HL-60/S4 treated with phorbol 12-myristate 13-acetate at 8.2 ng/mL for 4 days and 3 days (cell line): ENCODE results near the gene MAN2A1.

Experiments used
- in situ Hi-C: fragments of 300-500 bp; cut with MboI; formaldehyde crosslinking; loops from 2 replicates; pipeline ENCODE4 v1.15.0; 2022; ENCODE audit warnings: low sequenced_read_pairs

Gene MAN2A1

DNA sequence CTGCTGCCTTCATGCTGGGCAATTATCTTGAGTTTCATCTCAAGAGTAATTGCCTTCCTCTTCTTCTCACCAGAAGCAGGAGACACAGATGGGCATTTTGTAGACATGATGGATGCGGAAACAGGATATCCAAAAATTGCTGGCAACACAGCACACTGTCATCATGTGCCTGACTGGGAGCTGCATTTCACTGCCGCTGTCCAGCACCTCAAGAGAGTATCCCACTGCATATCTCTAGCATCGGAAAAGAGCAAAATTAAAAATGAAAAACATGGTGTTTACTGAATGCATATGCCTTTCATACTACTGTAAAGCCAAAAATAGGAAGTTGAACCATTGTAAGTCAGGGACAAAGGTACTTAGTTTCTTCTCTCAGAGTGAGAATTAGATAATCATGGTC is 210.7 kb downstream of the MAN2A1 start:
- in situ Hi-C loops: no loop called here

- in situ Hi-C loops: no loop called here
These were observed 211.3 kb downstream of the MAN2A1 start for GRCh38 chr5:109900911-109901627.

- in situ Hi-C loops: no loop called here
These were observed 211.9 kb downstream of the MAN2A1 start for GRCh38 chr5:109901628-109901981.

GRCh38 chr5:109903061-109903460 is 213.3 kb downstream of the MAN2A1 start:
- in situ Hi-C loops: no loop called here

DNA sequence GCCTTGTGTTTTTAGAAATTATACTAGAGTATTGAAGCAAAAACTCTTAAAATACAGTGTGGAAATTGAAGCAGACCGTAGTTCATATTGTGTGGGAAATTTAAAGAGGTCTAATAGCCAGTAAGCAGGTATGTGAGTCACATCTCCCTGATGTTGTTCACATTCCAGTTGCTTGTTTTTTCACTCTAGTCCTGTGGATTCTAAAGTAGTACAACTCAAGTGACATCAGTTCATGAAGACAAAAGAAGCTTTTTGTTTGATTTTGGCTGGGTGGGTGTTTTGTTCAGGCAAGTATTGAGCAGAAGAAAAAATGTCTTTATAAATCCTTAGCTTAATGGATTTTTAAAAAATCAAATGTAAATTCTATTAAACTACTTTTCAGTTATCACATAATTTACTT is 216.2 kb downstream of the MAN2A1 start:
- in situ Hi-C loops: no loop called here

GRCh38 chr5:109907189-109907588 is 217.5 kb downstream of the MAN2A1 start:
- in situ Hi-C loops: no loop called here

DNA sequence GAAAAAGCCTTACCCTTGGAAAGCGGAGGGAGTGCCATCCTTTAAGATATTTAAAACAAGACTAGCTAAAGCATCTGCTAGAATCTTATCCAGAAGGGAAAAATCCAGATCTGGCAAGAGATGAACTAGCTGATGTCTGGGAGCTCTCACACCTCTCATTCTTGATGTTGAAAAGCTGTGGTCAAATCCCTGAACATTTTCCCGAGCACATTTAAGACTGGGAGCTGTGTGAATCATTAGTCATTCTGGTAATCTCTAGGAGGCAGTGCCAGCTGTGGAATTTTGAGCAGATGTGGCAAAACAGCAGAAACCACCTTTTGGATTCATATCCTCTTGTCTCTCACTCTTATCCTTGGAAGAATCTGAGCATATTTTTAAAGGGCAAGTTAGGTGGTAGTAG is 218.0 kb downstream of the MAN2A1 start:
- in situ Hi-C loops: no loop called here

DNA sequence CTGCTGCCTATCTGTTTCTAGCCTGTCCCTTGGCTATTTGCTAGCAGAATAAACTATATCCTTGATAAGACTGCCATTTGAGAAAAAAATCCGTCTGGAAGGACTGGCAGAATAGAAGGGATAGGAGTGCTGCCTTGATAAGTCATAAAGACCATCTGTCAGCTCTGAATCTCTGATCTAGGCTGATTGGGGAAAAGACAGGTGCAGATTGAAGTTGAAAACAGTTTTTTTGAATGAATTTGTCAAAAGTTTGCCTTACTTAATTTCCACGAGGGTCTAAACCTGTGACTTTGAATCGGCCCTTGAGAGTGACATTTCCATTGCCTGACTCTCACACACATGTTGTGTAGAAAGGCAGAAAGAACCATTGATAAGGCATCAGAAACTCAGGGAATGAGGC is 218.6 kb downstream of the MAN2A1 start:
- in situ Hi-C loops: no loop called here

GRCh38 chr5:109910874-109911273 is 221.1 kb downstream of the MAN2A1 start:
- in situ Hi-C loops: no loop called here

GRCh38 chr5:109911731-109912130 is 222.0 kb downstream of the MAN2A1 start:
- in situ Hi-C loops: no loop called here

DNA sequence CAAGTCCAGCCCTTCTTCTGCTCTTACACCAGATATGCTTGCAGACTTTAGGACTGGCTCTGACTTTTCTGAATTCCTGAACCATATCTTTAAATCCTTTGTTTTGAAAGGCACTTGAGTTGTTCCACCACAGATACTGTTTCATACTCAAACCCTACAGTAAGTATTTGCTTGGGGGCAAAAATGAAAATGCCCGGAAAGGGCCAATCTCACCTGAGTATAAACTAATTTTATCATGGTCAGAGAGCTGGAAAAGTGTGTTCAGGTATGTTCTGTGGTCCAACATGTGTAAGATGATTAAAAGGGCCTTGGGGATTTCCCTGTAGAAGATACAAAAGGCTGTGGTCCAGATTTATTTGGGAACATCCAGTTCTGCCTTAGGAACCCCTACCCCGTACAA is 225.2 kb downstream of the MAN2A1 start:
- in situ Hi-C loops: no loop called here

DNA sequence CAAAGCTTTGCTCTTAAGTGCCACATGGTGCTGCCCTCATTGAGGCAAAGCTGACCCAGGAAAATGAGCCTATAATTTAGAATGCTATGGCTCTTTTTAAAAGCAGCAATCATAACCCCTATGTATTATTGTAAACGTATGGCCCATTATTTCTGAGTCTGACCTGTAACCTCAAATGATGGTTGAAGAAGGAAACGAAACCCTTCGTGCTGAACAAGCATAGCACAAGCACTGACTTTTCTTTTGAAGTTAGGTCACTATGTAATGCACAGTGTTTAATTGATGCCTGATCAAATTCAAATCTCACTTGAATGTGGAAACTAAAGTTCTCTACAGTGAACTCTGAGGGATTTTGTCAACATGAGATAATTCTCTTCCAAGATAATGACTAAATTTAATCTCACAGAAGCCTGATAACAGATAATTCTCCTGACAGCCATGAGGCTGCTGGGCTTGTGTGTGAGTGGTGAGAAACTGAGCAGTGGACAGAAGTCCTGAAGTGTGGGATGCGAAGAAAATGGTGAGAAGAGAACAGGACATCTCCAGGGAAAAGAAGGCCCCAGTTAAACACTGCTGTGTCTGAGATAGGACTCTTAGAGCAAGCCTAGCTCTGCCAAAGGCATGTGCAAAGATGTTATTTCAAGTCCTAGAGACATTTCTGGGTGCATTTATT is 226.9 kb downstream of the MAN2A1 start:
- in situ Hi-C loops: no loop called here
